ENCODE results near the gene NINJ1. TPM values are rescaled to one million over a fixed set of nuclear protein-coding genes. Genes with fewer than 3 reads are reported as not detected.
A peak's percentile ranks its signal among the peaks of the same experiment; 100 is the strongest.

The NINJ1 gene
- total and polyA plus RNA-seq, 2 donors (not counting 1 experiment from before 2014, with no cell fraction given): 7.2 to 59.9 TPM

DNA sequence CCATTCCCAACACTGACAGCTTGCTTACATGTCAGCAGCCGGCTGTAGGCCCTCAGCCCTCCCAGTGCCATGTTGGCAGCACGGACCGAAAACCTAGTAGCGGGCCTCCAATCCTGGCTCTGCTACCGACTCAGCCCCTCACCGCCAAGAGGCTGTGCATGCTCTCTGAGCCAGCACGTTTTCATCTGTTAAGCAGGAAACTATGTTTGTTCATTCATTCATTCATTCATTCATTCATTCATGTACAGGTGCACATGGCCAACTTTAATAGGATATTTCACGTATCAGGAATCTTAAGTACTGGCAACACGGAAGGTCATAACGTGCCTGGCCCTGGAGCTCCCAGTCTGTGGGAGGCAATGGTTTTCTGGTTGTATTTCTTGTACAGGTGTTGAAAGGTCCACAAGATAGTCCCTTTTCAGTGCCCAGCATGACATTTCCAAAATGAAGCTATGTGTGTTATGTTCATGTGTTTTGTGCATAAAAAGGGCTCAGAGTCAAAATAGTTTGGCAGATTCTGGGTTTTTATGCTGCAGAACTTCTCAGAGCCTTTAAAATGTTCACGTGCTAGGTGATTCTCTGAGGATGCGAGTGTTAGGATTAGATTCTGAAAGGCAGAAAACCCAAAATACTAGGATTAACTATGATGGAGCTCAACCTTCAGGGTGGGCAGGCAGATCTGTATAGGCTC lies 57.8 kb downstream of the NINJ1 start:
- no peak for DNase-seq (ENCODE audit: low read depth in 2 of 2)
- H3K4me3 ChIP-seq (replicated peaks in 1 of 4; ENCODE audit: control extremely low read depth in 1 of 4, insufficient read depth in 1 of 4, low read depth in 3 of 4, low read length in 4 of 4): no peak overlapping the region
- H3K9ac ChIP-seq (ENCODE audit: insufficient read depth, low read length): no peak overlapping the region
- TF ChIP-seq EZH2 (IDR thresholded peaks at IDR 0.05; ENCODE audit: low read length, missing control alignments): no peak
- TF ChIP-seq, protein P1, sequence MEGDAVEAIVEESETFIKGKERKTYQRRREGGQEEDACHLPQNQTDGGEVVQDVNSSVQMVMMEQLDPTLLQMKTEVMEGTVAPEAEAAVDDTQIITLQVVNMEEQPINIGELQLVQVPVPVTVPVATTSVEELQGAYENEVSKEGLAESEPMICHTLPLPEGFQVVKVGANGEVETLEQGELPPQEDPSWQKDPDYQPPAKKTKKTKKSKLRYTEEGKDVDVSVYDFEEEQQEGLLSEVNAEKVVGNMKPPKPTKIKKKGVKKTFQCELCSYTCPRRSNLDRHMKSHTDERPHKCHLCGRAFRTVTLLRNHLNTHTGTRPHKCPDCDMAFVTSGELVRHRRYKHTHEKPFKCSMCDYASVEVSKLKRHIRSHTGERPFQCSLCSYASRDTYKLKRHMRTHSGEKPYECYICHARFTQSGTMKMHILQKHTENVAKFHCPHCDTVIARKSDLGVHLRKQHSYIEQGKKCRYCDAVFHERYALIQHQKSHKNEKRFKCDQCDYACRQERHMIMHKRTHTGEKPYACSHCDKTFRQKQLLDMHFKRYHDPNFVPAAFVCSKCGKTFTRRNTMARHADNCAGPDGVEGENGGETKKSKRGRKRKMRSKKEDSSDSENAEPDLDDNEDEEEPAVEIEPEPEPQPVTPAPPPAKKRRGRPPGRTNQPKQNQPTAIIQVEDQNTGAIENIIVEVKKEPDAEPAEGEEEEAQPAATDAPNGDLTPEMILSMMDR (conservative IDR thresholded peaks at IDR 0.05 in 1 of 2, IDR thresholded peaks at IDR 0.05 in 1 of 2; ENCODE audit: low read depth in 1 of 2, low read length in 2 of 2): no peak
- H3K4me2 ChIP-seq (ENCODE audit: extremely low read depth, insufficient read depth, low read length): no peak overlapping the region
- no peak overlapping the region for H2AFZ ChIP-seq (ENCODE audit: low read length)
- H3K79me2 ChIP-seq (ENCODE audit: control insufficient read depth, insufficient read depth, low read length): no peaks in the 10 kb centered on the region
- no peaks in the 10 kb centered on the region for H3K9me3 ChIP-seq (ENCODE audit: control insufficient read depth, insufficient read depth, low read depth, low read length)
- H4K20me1 ChIP-seq (ENCODE audit: control insufficient read depth, extremely low read depth, insufficient read depth, low read length): no peaks in the 10 kb centered on the region
- no peak overlapping the region for H3K27ac ChIP-seq (ENCODE audit: insufficient read depth, low read length)
- no peaks in the 10 kb centered on the region for H3K36me3 ChIP-seq (ENCODE audit: control insufficient read depth, insufficient read depth, low read length)
- H3K4me1 ChIP-seq (ENCODE audit: control insufficient read depth, extremely low read depth, insufficient read depth, low read length): peaks cover 3% of the 10 kb centered on the region
- no peaks in the 10 kb centered on the region for H3K27me3 ChIP-seq (ENCODE audit: control insufficient read depth, insufficient read depth, low read length)

DNA sequence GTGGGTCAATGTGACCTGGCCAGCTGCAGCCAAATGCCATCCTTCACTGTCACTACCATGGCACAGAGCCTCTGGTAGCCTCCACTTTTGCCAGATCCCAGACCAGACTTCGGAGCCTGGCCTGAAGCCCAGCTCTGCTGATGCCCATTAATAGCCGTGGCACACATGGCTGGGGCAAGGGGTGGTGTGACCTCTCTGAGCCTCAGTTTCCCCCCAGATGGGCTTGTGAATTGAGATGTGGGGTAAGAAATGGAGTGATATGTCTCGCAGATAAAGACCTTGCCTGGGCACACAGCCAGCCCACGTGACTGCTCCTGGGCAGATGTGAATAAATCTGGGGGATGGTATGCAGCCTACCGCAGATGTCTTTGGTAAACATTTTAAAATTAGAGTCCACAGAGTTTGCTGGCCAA lies 61.7 kb downstream of the NINJ1 start:
- Histone ChIP-seq H3K4me3 (replicated peaks in 1 of 4; ENCODE audit: control extremely low read depth in 1 of 4, insufficient read depth in 1 of 4, low read depth in 3 of 4, low read length in 4 of 4) (no peak overlapping the region), H3K27ac (ENCODE audit: insufficient read depth, low read length) (no peak overlapping the region), H3K36me3 (ENCODE audit: control insufficient read depth, insufficient read depth, low read length) (no peaks in the 10 kb centered on the region), H3K9ac (ENCODE audit: insufficient read depth, low read length) (no peak overlapping the region), H4K20me1 (ENCODE audit: control insufficient read depth, extremely low read depth, insufficient read depth, low read length) (no peaks in the 10 kb centered on the region), H3K27me3 (ENCODE audit: control insufficient read depth, insufficient read depth, low read length) (no peaks in the 10 kb centered on the region), H3K4me1 (ENCODE audit: control insufficient read depth, extremely low read depth, insufficient read depth, low read length) (peaks cover 3% of the 10 kb centered on the region), H3K79me2 (ENCODE audit: control insufficient read depth, insufficient read depth, low read length) (no peaks in the 10 kb centered on the region), H2AFZ (ENCODE audit: low read length) (no peak overlapping the region), H3K9me3 (ENCODE audit: control insufficient read depth, insufficient read depth, low read depth, low read length) (no peaks in the 10 kb centered on the region), H3K4me2 (ENCODE audit: extremely low read depth, insufficient read depth, low read length) (no peak overlapping the region)
- DNase-seq (ENCODE audit: low read depth in 2 of 2): peak; percentile 68 to 88
- TF ChIP-seq, protein P1 (conservative IDR thresholded peaks at IDR 0.05 in 1 of 2, IDR thresholded peaks at IDR 0.05 in 1 of 2; ENCODE audit: low read depth in 1 of 2, low read length in 2 of 2): no peak
- no peak for TF ChIP-seq EZH2 (IDR thresholded peaks at IDR 0.05; ENCODE audit: low read length, missing control alignments)

Other genes starting within 250 kb of the NINJ1 start
- gene FGD3, start 186.7 kb downstream of the NINJ1 start, total RNA-seq: under 0.01 TPM in 1 of 2 replicates, not detected in the other
- gene FGD3, start 186.7 kb downstream of the NINJ1 start, polyA plus RNA-seq: not detected in 2 replicates
- 2.8 and 4.6 TPM in 2 replicates for gene SUSD3, start 75.5 kb downstream of the NINJ1 start, total RNA-seq
- 0.17 and 1.4 TPM in 2 replicates for gene SUSD3, start 75.5 kb downstream of the NINJ1 start, polyA plus RNA-seq
- gene CARD19, start 38.0 kb downstream of the NINJ1 start, total RNA-seq: 72.7 and 91.0 TPM in 2 replicates
- 30.2 and 40.0 TPM in 2 replicates for gene CARD19, start 38.0 kb downstream of the NINJ1 start, polyA plus RNA-seq
- under 0.01 TPM in 1 of 2 replicates, not detected in the other for gene WNK2, start 49.9 kb upstream of the NINJ1 start, total RNA-seq
- gene WNK2, start 49.9 kb upstream of the NINJ1 start, polyA plus RNA-seq: not detected in 2 replicates